ENCODE data around the gene PRR14L. TPM values are rescaled to one million over a fixed set of nuclear protein-coding genes. Genes with fewer than 3 reads are reported as not detected.
"Not testable (repeated sequence)": the region's sequence is repeated elsewhere in the genome, so short reads cannot be mapped to it uniquely, and the experiment has no call there.

The PRR14L gene
- total and polyA plus RNA-seq, 4 donors = 4.5 to 20.2 (median 13.4) TPM

GRCh38 chr22:31715147-31715778 lies 34.7 kb downstream of the PRR14L start:
- Histone ChIP-seq H3K27ac (ENCODE audit: low read depth in 1 of 2, low read length in 2 of 2) (no peak overlapping the region), H3K9ac (ENCODE audit: low read depth in 1 of 2, low read length in 2 of 2) (no peak overlapping the region), H3K4me3 (ENCODE audit: low read depth in 1 of 3, low read length in 3 of 3) (no peak overlapping the region), H3K36me3 (ENCODE audit: control insufficient read depth in 4 of 4, insufficient read depth in 3 of 4, low read depth in 1 of 4, low read length in 3 of 4) (peaks cover 5 to 61% (median 49%) of the 10 kb centered on the region in 4 donors), H3K4me1 (ENCODE audit: control insufficient read depth in 4 of 4, insufficient read depth in 4 of 4, low read length in 3 of 4) (no peaks in the 10 kb centered on the region), H3K9me3 (ENCODE audit: control insufficient read depth in 4 of 4, low read length in 3 of 4) (no peaks in the 10 kb centered on the region), H3K27me3 (ENCODE audit: control insufficient read depth in 4 of 4, insufficient read depth in 4 of 4, low read length in 3 of 4) (no peaks in the 10 kb centered on the region)
- 82% methylated on average over 5 of the region's 5 CpGs for WGBS
- TF ChIP-seq FOXA1 (IDR thresholded peaks at IDR 0.05) (no peak), FOXA2 (IDR thresholded peaks at IDR 0.05) (no peak)
- no peak for DNase-seq (ENCODE audit: low spot score)

DNA sequence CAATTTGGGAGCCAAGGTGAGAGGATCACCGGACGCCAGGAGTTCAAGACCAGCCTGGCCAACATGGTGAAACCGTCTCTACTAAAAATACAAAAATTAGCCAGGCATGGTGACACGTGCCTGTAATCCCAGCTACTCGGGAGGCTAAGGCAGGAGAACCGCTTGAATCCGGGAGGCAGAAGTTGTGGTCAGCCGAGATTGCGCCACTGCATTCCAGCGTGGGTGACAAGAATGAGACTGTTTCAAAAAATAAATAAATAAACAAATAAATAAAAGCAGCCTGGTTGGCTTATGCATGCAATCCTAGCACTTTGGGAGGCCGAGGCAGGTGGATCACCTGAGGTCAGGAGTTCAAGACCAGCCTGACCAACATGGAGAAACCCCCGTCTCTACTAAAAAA lies 38.7 kb downstream of the PRR14L start:
- 96% methylated on average over 12 of the region's 12 CpGs for WGBS
- not testable (repeated sequence) for H3K4me3 ChIP-seq (ENCODE audit: low read depth in 1 of 3, low read length in 3 of 3); DNase-seq (ENCODE audit: low spot score); H3K27me3 ChIP-seq (ENCODE audit: control insufficient read depth in 4 of 4, insufficient read depth in 4 of 4, low read length in 3 of 4); H3K27ac ChIP-seq (ENCODE audit: low read depth in 1 of 2, low read length in 2 of 2); H3K9me3 ChIP-seq (ENCODE audit: control insufficient read depth in 4 of 4, low read length in 3 of 4); H3K9ac ChIP-seq (ENCODE audit: low read depth in 1 of 2, low read length in 2 of 2); H3K4me1 ChIP-seq (ENCODE audit: control insufficient read depth in 4 of 4, insufficient read depth in 4 of 4, low read length in 3 of 4)
- H3K36me3 ChIP-seq (ENCODE audit: control insufficient read depth in 4 of 4, insufficient read depth in 3 of 4, low read depth in 1 of 4, low read length in 3 of 4) = peaks cover 5 to 51% (median 37%) of the 10 kb centered on the region in 4 donors

DNA sequence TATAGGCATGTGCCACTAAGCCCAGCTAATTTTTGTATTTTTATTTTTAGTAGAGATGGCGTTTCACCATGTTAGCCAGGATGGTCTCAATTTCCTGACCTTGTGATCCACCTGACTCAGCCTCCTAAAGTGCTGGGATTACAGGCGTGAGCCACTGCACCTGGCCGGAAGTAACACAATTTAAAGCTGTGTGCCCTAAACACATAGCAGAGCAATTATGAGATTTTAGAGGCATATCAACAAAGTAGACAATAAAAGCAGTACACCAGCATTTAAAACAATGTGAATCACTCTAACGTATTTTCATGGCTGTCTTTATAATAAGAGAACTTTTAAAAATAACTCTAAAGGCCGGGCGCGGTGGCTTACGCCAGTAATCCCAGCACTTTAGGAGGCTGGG lies 42.4 kb downstream of the PRR14L start:
- Histone ChIP-seq H3K9me3 (ENCODE audit: control insufficient read depth in 4 of 4, low read length in 3 of 4) (no peaks in the 10 kb centered on the region), H3K36me3 (ENCODE audit: control insufficient read depth in 4 of 4, insufficient read depth in 3 of 4, low read depth in 1 of 4, low read length in 3 of 4) (peaks cover 8 to 33% (median 20%) of the 10 kb centered on the region in 4 donors), H3K4me1 (ENCODE audit: control insufficient read depth in 4 of 4, insufficient read depth in 4 of 4, low read length in 3 of 4) (no peaks in the 10 kb centered on the region), H3K4me3 (ENCODE audit: low read depth in 1 of 3, low read length in 3 of 3) (no peak overlapping the region), H3K27me3 (ENCODE audit: control insufficient read depth in 4 of 4, insufficient read depth in 4 of 4, low read length in 3 of 4) (no peaks in the 10 kb centered on the region), H3K27ac (ENCODE audit: low read depth in 1 of 2, low read length in 2 of 2) (no peak overlapping the region), H3K9ac (ENCODE audit: low read depth in 1 of 2, low read length in 2 of 2) (no peak overlapping the region)
- DNase-seq (ENCODE audit: low spot score) = no peak
- no peak for TF ChIP-seq MAX (IDR thresholded peaks at IDR 0.05)
- TF ChIP-seq CTCF (IDR thresholded peaks at IDR 0.05; ENCODE audit: low read depth, low read length, missing input control) = no peak
- no peak for TF ChIP-seq EGR1 (IDR thresholded peaks at IDR 0.05; ENCODE audit: low read depth in 2 of 2)
- no peak for TF ChIP-seq YY1 (IDR thresholded peaks at IDR 0.05)
- no peak for TF ChIP-seq RXRA (IDR thresholded peaks at IDR 0.05)
- no peak for TF ChIP-seq NR2F2 (IDR thresholded peaks at IDR 0.05)
- no peak for TF ChIP-seq GABPA (IDR thresholded peaks at IDR 0.05 in 1 of 2, conservative IDR thresholded peaks at IDR 0.05 in 1 of 2)
- TF ChIP-seq JUND (IDR thresholded peaks at IDR 0.05) = no peak
- no peak for TF ChIP-seq FOXA2 (IDR thresholded peaks at IDR 0.05)
- TF ChIP-seq, protein P1, sequence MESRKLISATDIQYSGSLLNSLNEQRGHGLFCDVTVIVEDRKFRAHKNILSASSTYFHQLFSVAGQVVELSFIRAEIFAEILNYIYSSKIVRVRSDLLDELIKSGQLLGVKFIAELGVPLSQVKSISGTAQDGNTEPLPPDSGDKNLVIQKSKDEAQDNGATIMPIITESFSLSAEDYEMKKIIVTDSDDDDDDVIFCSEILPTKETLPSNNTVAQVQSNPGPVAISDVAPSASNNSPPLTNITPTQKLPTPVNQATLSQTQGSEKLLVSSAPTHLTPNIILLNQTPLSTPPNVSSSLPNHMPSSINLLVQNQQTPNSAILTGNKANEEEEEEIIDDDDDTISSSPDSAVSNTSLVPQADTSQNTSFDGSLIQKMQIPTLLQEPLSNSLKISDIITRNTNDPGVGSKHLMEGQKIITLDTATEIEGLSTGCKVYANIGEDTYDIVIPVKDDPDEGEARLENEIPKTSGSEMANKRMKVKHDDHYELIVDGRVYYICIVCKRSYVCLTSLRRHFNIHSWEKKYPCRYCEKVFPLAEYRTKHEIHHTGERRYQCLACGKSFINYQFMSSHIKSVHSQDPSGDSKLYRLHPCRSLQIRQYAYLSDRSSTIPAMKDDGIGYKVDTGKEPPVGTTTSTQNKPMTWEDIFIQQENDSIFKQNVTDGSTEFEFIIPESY (IDR thresholded peaks at IDR 0.05) = no peak
- TF ChIP-seq RAD21 (IDR thresholded peaks at IDR 0.05) = no peak
- no peak for TF ChIP-seq HNF4G (IDR thresholded peaks at IDR 0.05)
- no peak for TF ChIP-seq REST (IDR thresholded peaks at IDR 0.05)
- TF ChIP-seq TAF1 (conservative IDR thresholded peaks at IDR 0.05) = no peak
- TF ChIP-seq SP1 (IDR thresholded peaks at IDR 0.05) = no peak
- TF ChIP-seq FOXA1 (IDR thresholded peaks at IDR 0.05) = no peak
- TF ChIP-seq, protein P2, sequence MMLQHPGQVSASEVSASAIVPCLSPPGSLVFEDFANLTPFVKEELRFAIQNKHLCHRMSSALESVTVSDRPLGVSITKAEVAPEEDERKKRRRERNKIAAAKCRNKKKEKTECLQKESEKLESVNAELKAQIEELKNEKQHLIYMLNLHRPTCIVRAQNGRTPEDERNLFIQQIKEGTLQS (IDR thresholded peaks at IDR 0.05) = no peak
- TF ChIP-seq HNF4A (conservative IDR thresholded peaks at IDR 0.05) = no peak
- 84% methylated on average over 8 of the region's 8 CpGs for WGBS
